KBM-7 (cell line): ENCODE results near the gene AFG1L.
"Not testable (repeated sequence)": the region's sequence is repeated elsewhere in the genome, so short reads cannot be mapped to it uniquely, and the experiment has no call there.

Source experiments
- DNase-seq: peaks from one replicate; pipeline ENCODE4 v3.0.0-alpha.2; 2015
- in situ Hi-C: fragments of 300-500 bp; cut with MboI; formaldehyde crosslinking; loops from 2 replicates; pipeline ENCODE4 v1.14.3; 2020; ENCODE audit warnings: low sequenced_read_pairs, low pct_unique_long_range_greater_than_20kb, mixed read lengths

AFG1L gene

DNA sequence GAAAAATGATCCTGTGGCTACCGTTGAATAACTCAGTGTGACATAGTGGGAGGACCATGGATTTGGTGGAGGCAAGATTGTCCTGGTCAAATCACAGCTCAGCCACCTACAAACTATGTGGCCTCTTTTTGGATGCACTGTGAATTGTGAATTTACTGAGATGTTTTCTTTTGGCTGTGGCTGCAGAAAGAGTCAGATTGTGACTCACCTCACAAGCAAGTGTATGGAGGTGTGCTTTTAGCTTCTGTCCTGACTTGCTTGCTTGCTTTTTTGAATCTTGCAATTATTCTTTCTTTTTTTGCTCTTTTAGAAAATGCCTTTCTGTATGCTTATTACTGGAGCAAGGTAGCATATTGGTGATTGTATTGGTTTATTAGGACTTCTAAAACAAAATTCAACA is 143.0 kb downstream of the AFG1L start:
- in situ Hi-C loops, result no loop called here
- no peak for DNase-seq

- in situ Hi-C loops, result no loop called here
Observed at GRCh38 chr6:108438918-108439317, 144.1 kb downstream of the AFG1L start.

DNA sequence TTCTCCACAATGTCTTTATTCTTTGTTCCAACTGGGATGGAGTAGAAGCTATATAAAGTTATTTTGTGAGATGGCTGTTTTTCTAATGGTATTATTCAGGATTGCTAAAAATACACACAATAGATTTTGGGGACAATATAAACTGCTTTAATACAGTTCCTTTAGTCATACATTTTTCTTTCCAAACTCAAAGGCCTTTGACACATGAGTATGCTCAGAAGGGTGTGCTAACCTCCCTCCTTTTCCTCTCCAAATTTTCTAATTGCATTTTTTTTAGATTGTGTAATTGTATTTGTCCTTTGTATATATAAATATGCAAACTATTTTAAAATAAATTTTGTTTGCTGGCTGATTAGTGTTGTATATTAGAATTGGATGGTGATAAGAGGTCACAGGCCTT is 146.3 kb downstream of the AFG1L start:
- in situ Hi-C loops, result no loop called here
- no peak for DNase-seq

More at GRCh38 chr6:108438918-108439317, 144.1 kb downstream of the AFG1L start:
- DNase-seq, result peak; percentile 41

DNA sequence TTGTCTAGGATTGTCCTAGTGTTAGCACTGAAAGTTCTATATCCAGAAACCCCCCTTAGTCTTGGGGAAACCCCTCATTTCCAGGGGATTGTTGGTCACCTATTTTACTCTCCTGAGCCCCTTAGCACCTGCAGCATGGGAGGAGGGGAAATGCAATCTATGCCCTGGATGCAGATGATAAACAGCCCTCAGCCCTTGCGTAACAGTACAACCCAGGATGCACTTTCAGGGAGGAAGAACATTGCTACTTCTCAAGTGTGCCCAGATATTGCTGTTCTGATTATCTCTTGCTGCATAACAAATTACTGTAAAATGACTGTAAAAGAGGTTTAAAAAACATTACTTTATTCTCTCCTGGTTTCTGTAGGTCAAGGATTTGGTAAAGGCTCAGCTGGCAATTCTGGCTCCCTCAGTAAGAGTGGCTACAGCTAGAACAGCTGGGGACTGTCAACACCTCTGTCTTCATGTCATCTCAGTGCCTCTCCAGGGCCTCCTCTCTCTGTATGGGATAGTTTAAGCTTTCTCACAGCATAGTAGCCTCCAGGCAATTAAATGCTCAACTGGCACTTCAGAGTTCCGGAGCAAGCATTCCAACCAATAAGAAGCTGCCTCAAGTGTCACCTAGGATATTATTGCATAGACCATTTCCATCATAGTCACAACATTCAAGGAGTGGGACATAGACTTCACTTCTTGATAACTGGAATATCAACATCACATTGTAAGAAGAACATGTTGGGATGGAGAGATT is 148.1 kb downstream of the AFG1L start:
- DNase-seq, result no peak
- in situ Hi-C loops, result no loop called here

- in situ Hi-C loops, result no loop called here
- no peak for DNase-seq
Observed at GRCh38 chr6:108446629-108447150, 151.8 kb downstream of the AFG1L start.

DNA sequence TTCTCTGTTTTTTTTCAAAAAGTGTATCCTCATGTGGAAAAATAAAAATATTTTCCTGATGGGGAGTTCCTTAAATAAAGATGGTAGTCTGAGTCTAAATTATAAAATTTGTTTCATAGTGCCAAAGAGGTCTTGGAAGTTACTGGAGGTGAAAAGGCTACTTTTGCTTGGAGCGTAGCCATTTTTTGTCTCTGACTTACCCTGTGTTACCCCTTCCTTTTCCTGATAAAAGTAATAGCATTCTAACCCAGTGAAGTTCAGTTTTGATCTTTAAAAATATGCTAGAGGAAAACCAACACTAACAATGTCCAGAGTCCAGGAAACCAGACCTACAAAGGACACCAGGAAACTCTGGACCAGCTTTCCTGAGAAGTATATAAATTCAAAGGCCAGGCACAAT is 153.6 kb downstream of the AFG1L start:
- in situ Hi-C loops, result no loop called here
- no peak for DNase-seq

DNA sequence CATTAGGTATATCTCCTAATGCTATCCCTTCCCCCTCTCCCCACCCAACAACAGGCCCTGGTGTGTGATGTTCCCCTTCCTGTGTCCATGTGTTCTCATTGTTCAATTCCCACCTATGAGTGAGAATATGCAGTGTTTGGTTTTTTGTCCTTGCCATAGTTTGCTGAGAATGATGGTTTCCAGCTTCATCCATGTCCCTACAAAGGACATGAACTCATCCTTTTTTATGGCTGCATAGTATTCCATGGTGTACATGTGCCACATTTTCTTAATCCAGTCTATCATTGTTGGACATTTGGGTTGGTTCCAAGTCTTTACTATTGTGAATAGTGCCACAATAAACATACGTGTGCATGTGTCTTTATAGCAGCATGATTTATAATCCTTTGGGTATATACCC is 154.9 kb downstream of the AFG1L start:
- DNase-seq, in situ Hi-C loops: not testable (repeated sequence)

- in situ Hi-C loops, result no loop called here
- no peak for DNase-seq
Observed at GRCh38 chr6:108451816-108452215, 157.0 kb downstream of the AFG1L start.

DNA sequence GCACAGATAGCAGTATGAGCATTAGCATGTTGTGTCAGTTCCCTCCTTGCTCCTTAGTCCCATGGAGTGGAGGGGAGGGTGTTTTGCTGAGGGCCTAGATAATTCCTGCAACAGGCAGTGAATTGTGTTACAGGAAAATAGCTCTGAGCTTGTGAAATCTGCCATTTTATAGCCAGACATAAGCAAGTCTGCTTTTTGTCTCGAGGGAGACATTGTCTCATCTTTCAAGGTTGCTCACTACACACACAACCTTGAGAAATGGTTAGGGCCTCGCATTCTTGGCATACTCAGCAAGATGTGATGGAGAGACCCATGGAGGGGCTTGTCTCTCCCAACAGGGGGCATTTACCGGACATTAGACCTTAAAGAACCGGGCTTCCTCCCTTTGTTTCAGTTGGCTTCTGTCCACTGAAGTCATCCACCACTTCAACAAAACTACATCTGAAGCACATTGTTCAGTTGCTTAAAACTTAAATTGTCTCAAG is 157.9 kb downstream of the AFG1L start:
- in situ Hi-C loops, result no loop called here
- no peak for DNase-seq

GRCh38 chr6:108453601-108454185 is 158.8 kb downstream of the AFG1L start:
- DNase-seq, result peak; percentile 53
- in situ Hi-C loops, result no loop called here

- no peak for DNase-seq
- in situ Hi-C loops, result no loop called here
Observed at GRCh38 chr6:108454356-108454755, 159.5 kb downstream of the AFG1L start.

GRCh38 chr6:108455688-108456087 is 160.8 kb downstream of the AFG1L start:
- DNase-seq, result no peak
- in situ Hi-C loops, result no loop called here

- no peak for DNase-seq
- in situ Hi-C loops, result no loop called here
Observed at GRCh38 chr6:108463784-108464183, 168.9 kb downstream of the AFG1L start.

- DNase-seq, result no peak
Observed at GRCh38 chr6:108464418-108465097, 169.7 kb downstream of the AFG1L start.

DNA sequence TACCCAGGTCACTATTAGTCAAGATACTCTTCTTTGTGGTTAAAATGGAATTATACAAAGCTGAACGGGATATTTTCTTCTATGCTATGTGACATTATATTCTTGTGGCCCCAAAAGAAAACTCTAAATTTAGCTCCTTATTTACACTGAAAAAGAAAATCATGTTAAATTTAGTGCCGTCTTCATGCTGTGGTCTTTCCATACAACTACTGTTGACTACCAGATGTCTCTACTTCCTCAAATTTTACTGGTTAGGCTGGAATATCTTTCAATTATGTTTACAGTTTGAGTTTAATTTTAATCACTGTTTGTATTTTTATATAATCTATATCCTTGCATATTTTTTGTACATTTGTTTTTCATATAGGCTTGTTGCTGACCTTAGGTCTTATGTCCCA is 170.2 kb downstream of the AFG1L start:
- peak; percentile 40 for DNase-seq
- in situ Hi-C loops, result no loop called here

More at GRCh38 chr6:108464418-108465097, 169.7 kb downstream of the AFG1L start:
- in situ Hi-C loops, result no loop called here

GRCh38 chr6:108468346-108468745 is 173.5 kb downstream of the AFG1L start:
- in situ Hi-C loops, result no loop called here
- DNase-seq, result no peak

DNA sequence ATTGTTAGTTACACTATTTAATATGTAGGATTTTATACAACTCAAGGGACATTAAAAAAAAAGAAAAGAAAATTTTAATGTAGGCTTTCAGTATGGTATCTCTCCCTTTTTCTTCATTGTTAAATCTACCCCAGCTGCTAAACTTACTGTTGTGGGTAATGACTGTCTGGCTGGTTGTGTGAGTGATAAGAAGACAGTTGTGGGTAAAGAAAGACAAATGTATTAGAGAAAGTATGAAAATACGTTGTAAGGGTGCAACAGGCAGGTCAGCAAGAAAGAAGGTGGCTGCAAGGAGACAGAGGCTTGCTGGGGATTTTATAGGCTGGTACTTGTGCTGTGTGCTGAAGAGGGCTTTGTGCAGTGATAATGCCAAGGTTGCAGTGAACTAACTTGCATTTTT is 174.5 kb downstream of the AFG1L start:
- DNase-seq, result no peak
- in situ Hi-C loops, result no loop called here

DNA sequence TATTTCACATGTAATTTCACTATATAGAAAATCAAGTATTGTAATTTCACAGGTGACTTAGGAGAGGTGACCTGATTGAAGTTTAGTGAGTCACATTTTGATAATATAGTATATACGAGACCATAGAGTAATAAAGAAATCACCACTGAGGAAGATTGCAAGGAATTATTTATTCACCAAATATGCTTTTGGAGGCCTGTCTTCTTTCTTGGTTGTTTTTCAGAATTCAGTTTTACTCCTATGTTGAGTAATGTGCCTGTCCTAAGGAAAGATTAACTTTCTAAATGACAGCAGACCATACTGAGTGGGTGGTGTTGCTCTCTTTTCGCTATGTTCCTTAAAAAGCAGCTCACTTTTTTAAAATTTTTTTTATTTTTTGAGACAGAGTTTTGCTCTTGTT is 178.3 kb downstream of the AFG1L start:
- in situ Hi-C loops, result no loop called here
- DNase-seq, result no peak

DNA sequence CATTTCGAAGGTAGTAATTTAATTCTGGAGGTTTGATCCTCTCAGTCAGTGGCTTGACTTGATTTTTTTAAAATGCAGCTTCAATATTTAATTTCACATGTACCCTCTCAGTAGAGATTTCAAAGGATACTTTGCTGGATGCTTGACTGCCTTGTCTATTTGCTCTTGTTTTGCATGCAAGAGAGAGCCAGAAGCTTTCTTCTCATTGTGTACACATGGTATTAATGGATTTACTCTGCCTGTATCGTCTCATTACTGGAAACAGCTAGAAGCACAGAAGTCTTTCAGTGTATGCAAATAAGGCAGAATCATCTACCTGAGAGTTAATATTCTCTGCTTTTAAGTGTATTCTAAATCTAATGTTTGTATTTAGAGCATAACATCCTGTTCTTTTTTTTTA is 181.5 kb downstream of the AFG1L start:
- in situ Hi-C loops, result loop anchor here (25.0 kb wide), 1 partner anchor 364 kb away; no protein-coding TSS in a partner anchor
- DNase-seq, result no peak
